GM12892 (cell line): Measurements from ENCODE around the gene ARHGAP40.

Experiments used
- POLR2A ChIP-seq: IDR thresholded peaks from 2 replicates; pipeline ENCODE4 v1.6.1; 2011; ENCODE audit warnings: low read depth, low read length, control low read depth
- TAF1 ChIP-seq: IDR thresholded peaks from 2 replicates; pipeline ENCODE4 v1.6.1; 2011; ENCODE audit warnings: low read depth, mild to moderate bottlenecking, control low read depth, low read length, borderline replicate concordance

DNA sequence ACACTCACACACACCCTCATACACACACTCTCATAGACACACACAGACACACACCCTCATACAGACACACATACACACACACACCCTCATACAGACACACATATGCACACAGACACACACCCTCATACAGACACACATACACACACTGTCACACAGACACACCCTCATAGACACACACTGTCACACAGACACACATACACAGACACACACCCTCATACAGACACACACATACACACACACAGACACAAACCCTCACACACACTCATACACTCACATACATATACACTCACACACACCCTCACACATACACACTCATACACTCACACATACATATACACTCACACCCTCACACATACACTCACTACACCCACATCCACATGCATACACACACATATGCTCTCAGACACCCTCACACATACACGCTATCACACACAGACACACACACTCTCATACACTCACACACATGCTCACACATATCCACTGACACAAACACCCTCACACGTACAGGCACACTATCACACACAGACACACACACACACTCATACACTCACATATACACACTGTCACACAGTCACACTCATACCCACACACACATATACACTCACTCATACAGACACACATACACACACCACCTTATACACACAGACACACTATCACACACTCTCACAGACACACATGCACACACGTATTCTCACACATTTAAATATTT is 11.5 kb upstream of the ARHGAP40 start:
- TF ChIP-seq POLR2A (no peak), TAF1 (no peak)
